Spinal cord (tissue), 10 donors: ENCODE data around the gene IL10RA. TPM values are rescaled to one million over a fixed set of nuclear protein-coding genes. Genes with fewer than 3 reads are reported as not detected.

ENCODE experiments used
- DNase-seq, 6 donors: peaks; one replicate each; pipeline versions ENCODE4 v3.0.0 to v3.0.0-alpha.2; 2013 to 2015; ENCODE audit warnings: low spot score in 6 of 6, low read depth in 4 of 6
- H3K27ac ChIP-seq: one replicate; pipeline ENCODE4 v1.5.1; 2013; ENCODE audit warnings: low read depth, low read length, control low read depth
- H3K27me3 ChIP-seq: one replicate; pipeline ENCODE4 v1.6.1; 2013; ENCODE audit warnings: low read length; ENCODE audit not compliant: control insufficient read depth, insufficient read depth
- H3K36me3 ChIP-seq: one replicate; pipeline ENCODE4 v1.6.1; 2013; ENCODE audit warnings: low read length; ENCODE audit not compliant: control insufficient read depth, insufficient read depth
- H3K4me1 ChIP-seq: one replicate; pipeline ENCODE4 v1.6.1; 2013; ENCODE audit warnings: low read length; ENCODE audit not compliant: control insufficient read depth, insufficient read depth
- H3K4me3 ChIP-seq: one replicate; pipeline ENCODE4 v1.5.1; 2013; ENCODE audit warnings: low read depth, low read length, control low read depth
- H3K9me3 ChIP-seq: one replicate; pipeline ENCODE4 v1.6.1; 2013; ENCODE audit warnings: low read length; ENCODE audit not compliant: control insufficient read depth, insufficient read depth
- WGBS: methylation state at CpG from one replicate; pipeline ENCODE4 v1.1.5; 2013; ENCODE audit warnings: missing lambda C conversion rate; ENCODE audit not compliant: insufficient coverage; 5-methylcytosine and 5-hydroxymethylcytosine counted together
- polyA plus RNA-seq, 2 donors: library from polyadenylated mRNA; unstranded; fragments of 120-200 nt; gene quantifications; one replicate each; pipeline ENCODE4 v1.2.1, GENCODE V29; 2013; ENCODE audit not compliant: insufficient read length in 2 of 2
- total RNA-seq, 2 donors: library from RNA; depleted of rRNA in 1 of 2; stranded (reverse); fragments of 120-200 nt in 1 of 2; fragments of >200 nt in 1 of 2; gene quantifications; one replicate each; pipeline versions ENCODE4 v1.2.3 to v1.2.4, GENCODE V29; 2013 to 2014
- donor health status: healthy.

The IL10RA gene
- total and polyA plus RNA-seq, 4 donors, result 2.9 to 7.2 (median 5.2) TPM

DNA sequence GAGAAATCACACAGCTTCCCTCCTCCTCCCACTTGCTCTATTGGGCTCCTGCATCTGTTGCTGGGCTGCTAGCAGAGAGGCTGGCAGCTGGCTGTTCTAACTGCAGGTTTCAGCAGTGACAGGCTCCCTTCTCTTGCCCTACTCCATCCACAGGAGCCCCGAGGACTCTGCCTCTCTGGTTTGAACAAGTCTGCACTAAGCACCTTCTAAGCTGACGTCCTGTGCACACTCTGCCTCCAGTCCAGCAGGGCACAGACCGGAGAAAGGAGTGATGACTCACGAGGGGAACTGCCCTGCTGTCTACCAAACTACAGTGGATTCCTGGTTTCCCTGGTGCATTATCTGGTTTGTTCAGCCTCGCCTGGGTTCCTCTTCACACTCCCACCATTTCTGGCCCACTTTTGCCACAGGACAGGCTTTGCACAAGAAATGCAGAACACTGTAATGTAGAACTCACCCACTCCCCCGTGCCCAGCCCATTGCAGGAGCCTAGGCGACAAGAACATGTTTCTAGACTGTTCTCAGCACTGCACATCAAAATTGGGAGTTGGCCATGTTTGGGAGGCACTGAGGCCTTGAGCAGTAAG lies 26.0 kb downstream of the IL10RA start:
- H3K9me3 ChIP-seq, result no peaks in the 10 kb centered on the region
- no peaks in the 10 kb centered on the region for H3K4me1 ChIP-seq
- H3K27ac ChIP-seq, result no peak overlapping the region
- H3K27me3 ChIP-seq, result no peaks in the 10 kb centered on the region
- no peaks in the 10 kb centered on the region for H3K36me3 ChIP-seq
- no peak for DNase-seq
- H3K4me3 ChIP-seq, result no peak overlapping the region
- 92% methylated on average over 7 of the region's 7 CpGs for WGBS

- Histone ChIP-seq H3K9me3 (no peaks in the 10 kb centered on the region), H3K27ac (no peak overlapping the region), H3K27me3 (no peaks in the 10 kb centered on the region), H3K36me3 (no peaks in the 10 kb centered on the region), H3K4me3 (no peak overlapping the region), H3K4me1 (no peaks in the 10 kb centered on the region)
- WGBS, result 95% methylated on average over 3 of the region's 3 CpGs
- DNase-seq, result no peak
These were observed 27.8 kb downstream of the IL10RA start for GRCh38 chr11:118014022-118014421.

DNA sequence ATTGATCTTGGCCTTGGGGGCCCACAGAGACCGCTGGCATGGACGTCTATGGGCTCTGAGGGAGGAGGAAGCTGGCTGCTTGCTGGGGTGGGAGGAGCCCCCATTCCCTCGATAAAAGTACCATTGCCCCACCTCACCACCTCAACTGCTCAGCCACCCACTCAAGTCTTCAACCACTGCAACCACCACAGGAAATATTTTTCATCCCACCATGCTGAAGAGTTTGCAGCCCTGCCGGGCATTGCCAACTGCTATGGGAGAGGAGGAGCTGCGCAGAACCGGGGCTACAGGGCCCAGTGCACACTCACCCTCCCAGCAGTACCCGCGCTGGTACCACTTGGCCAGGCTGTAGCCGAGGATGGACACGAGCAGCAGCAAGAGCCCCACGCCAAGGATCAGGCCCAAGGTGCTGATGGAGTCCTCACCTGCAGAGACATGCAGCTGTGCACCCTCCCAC lies 29.2 kb downstream of the IL10RA start:
- no peak overlapping the region for H3K4me3 ChIP-seq
- no peaks in the 10 kb centered on the region for H3K27me3 ChIP-seq
- no peaks in the 10 kb centered on the region for H3K9me3 ChIP-seq
- H3K27ac ChIP-seq, result no peak overlapping the region
- H3K4me1 ChIP-seq, result no peaks in the 10 kb centered on the region
- DNase-seq, result no peak
- 92% methylated on average over 9 of the region's 11 CpGs for WGBS
- H3K36me3 ChIP-seq, result no peaks in the 10 kb centered on the region

- no peak overlapping the region for H3K4me3 ChIP-seq
- H3K4me1 ChIP-seq, result no peaks in the 10 kb centered on the region
- H3K9me3 ChIP-seq, result no peaks in the 10 kb centered on the region
- H3K27me3 ChIP-seq, result no peaks in the 10 kb centered on the region
- H3K36me3 ChIP-seq, result no peaks in the 10 kb centered on the region
- WGBS, result 97% methylated on average over 3 of the region's 4 CpGs
- no peak overlapping the region for H3K27ac ChIP-seq
- no peak for DNase-seq
These were observed 29.9 kb downstream of the IL10RA start for GRCh38 chr11:118016104-118016503.

- DNase-seq, result peak in 1 of 6 donors; percentile 72
- Histone ChIP-seq H3K27ac (no peak overlapping the region), H3K4me1 (no peaks in the 10 kb centered on the region), H3K9me3 (no peaks in the 10 kb centered on the region), H3K27me3 (no peaks in the 10 kb centered on the region), H3K4me3 (no peak overlapping the region), H3K36me3 (no peaks in the 10 kb centered on the region)
- 77% methylated on average over 3 of the region's 3 CpGs for WGBS
These were observed 30.9 kb downstream of the IL10RA start for GRCh38 chr11:118017111-118017510.

DNA sequence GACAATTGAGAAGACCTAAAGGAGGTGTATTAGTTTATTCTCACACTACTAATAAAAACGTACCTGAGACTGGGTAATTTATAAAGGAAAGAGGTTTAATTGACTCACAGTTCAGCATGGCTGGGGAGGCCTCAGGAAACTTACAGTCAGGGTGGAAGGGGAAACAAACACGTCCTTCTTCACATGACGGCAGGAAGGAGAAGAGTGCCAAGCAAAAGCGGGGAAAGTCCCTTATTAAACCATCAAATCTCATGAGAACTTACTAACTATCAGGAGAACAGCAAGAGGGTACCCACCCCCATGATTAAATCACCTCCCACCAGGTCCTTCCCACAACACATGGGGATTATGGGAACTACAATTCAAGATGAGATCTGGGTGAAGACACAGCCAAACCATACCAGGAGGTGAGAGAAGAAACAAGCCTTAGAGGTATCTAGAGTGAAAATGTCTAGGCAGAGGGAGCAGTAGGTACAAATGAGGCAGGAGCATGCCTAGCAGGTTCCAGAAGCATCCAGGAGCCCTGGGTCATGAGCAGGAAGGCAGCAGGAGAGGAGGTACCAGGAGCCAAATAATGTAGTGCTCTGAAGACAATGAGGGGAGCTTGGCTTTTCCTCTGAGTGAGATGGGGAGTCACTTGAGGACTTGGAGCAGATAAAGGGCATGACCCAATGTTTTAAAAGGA lies 31.6 kb downstream of the IL10RA start:
- 100% methylated on average over 1 of the region's 4 CpGs for WGBS
- Histone ChIP-seq H3K9me3 (no peaks in the 10 kb centered on the region), H3K36me3 (no peaks in the 10 kb centered on the region)

GRCh38 chr11:118018401-118018800 lies 32.2 kb downstream of the IL10RA start:
- Histone ChIP-seq H3K27ac (no peak overlapping the region), H3K27me3 (no peaks in the 10 kb centered on the region), H3K36me3 (no peaks in the 10 kb centered on the region), H3K4me1 (no peaks in the 10 kb centered on the region), H3K9me3 (no peaks in the 10 kb centered on the region), H3K4me3 (no peak overlapping the region)
- 92% methylated on average over 2 of the region's 2 CpGs for WGBS
- DNase-seq, result no peak

More for the DNA sequence above, 31.6 kb downstream of the IL10RA start:
- Histone ChIP-seq H3K4me3 (no peak overlapping the region), H3K4me1 (no peaks in the 10 kb centered on the region), H3K27me3 (no peaks in the 10 kb centered on the region), H3K27ac (no peak overlapping the region)
- no peak for DNase-seq

GRCh38 chr11:118021146-118021545 lies 35.0 kb downstream of the IL10RA start:
- Histone ChIP-seq H3K9me3 (no peaks in the 10 kb centered on the region), H3K36me3 (no peaks in the 10 kb centered on the region), H3K4me3 (no peak overlapping the region), H3K27ac (no peak overlapping the region), H3K27me3 (no peaks in the 10 kb centered on the region), H3K4me1 (no peaks in the 10 kb centered on the region)
- WGBS, result no CpG with 5 or more reads among the region's 1 CpG
- no peak for DNase-seq

DNA sequence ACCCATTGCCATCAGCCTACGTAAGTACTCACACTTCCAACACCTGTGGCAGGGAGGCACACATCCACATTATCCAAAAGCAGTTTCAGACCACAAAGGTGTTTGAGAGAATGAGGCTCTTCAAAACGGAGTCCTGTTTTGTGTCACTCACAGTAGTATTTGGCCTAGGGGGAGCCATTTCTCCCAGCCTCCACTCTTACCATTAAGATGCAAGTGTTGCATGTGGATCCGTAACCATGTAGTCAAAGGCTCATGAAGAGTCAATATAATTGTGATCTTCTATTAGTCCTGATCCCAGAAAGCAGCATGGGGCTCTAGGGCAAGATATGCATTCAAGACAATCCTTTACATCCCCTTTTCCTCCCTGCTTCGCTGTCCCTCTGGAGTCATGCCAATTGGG lies 41.5 kb downstream of the IL10RA start:
- Histone ChIP-seq H3K9me3 (no peaks in the 10 kb centered on the region), H3K27ac (no peak overlapping the region), H3K4me1 (no peaks in the 10 kb centered on the region), H3K36me3 (no peaks in the 10 kb centered on the region), H3K4me3 (no peak overlapping the region), H3K27me3 (no peaks in the 10 kb centered on the region)
- WGBS, result 90% methylated on average over 2 of the region's 4 CpGs
- no peak for DNase-seq

- WGBS, result 93% methylated on average over 1 of the region's 3 CpGs
- H3K4me1 ChIP-seq, result no peaks in the 10 kb centered on the region
These were observed 42.4 kb downstream of the IL10RA start for GRCh38 chr11:118028626-118029025.

More at GRCh38 chr11:118028626-118029025, 42.4 kb downstream of the IL10RA start:
- Histone ChIP-seq H3K27me3 (no peaks in the 10 kb centered on the region), H3K9me3 (no peaks in the 10 kb centered on the region), H3K36me3 (no peaks in the 10 kb centered on the region), H3K27ac (no peak overlapping the region), H3K4me3 (no peak overlapping the region)
- no peak for DNase-seq
